GM10248 (cell line): ENCODE results near the gene ADAMTS12.
A peak's percentile ranks its signal among the peaks of the same experiment; 100 is the strongest.

Source experiments
- CTCF ChIA-PET: fragments of 300-600 bp; sonication (Branson Sonifier 250); formaldehyde crosslinking; extraction: SDS; loops from one replicate; lab custom pipeline; 2021; ENCODE audit warnings: antibody characterized with exemption; lab: Yijun Ruan, JAX
- POLR2A ChIA-PET: fragments of 350-650 bp; sonication (Branson Sonifier 250); formaldehyde crosslinking; extraction: SDS; loops from one replicate; lab custom pipeline; 2020; ENCODE audit warnings: antibody characterized with exemption; lab: Yijun Ruan, JAX
- DNase-seq: peaks from one replicate; pipeline ENCODE4 v3.0.0; 2012; ENCODE audit errors: extremely low spot score
- TF ChIP-seq, protein P1 (sequence below): IDR thresholded peaks from 2 replicates; pipeline ENCODE4 v1.5.1; 2012; ENCODE audit warnings: mild to moderate bottlenecking, low read depth; ENCODE audit errors: extremely low read depth, missing control alignments, control extremely low read depth

The ADAMTS12 gene

GRCh38 chr5:33891788-33892619 lies at the start of gene ADAMTS12:
ADAMTS12 (minus strand) TSS chr5:33891990; CDS start chr5:33891856, 134 bp downstream.
- DNase-seq = peak; percentile 38
- ChIA-PET CTCF (interaction anchor here (1.1 to 2.3 kb wide), 6 partner anchors 8 to 125 kb away, joined by 3 to 15 read pairs (median 4); no protein-coding TSS in a partner anchor), POLR2A (no interaction called here)
- TF ChIP-seq, protein P1, sequence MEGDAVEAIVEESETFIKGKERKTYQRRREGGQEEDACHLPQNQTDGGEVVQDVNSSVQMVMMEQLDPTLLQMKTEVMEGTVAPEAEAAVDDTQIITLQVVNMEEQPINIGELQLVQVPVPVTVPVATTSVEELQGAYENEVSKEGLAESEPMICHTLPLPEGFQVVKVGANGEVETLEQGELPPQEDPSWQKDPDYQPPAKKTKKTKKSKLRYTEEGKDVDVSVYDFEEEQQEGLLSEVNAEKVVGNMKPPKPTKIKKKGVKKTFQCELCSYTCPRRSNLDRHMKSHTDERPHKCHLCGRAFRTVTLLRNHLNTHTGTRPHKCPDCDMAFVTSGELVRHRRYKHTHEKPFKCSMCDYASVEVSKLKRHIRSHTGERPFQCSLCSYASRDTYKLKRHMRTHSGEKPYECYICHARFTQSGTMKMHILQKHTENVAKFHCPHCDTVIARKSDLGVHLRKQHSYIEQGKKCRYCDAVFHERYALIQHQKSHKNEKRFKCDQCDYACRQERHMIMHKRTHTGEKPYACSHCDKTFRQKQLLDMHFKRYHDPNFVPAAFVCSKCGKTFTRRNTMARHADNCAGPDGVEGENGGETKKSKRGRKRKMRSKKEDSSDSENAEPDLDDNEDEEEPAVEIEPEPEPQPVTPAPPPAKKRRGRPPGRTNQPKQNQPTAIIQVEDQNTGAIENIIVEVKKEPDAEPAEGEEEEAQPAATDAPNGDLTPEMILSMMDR = no peak

DNA sequence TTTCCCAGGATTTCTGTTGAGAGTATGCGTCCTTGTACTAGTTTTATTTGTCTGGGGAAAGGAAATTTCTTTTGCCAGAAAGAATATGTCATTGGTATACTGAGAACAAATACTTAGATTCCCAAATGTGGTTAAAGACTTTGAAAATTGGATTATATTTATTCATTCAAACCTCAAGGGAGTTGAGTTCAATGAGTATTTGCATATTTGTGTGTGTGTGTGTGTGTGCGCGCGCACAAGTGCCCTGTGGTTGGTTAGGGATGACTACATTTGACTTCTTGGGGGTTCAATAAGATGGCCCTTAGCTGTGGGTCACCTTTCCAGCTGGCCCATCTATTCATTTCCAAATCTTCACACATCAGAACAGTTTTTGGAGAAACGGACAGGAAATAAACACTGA lies 49.3 kb upstream of the ADAMTS12 start:
- ChIA-PET POLR2A (no interaction called here), CTCF (interaction anchor here (1.1 to 1.5 kb wide), 2 partner anchors 8 to 505 kb away, joined by 3 read pairs; no protein-coding TSS in a partner anchor)
- no peak for DNase-seq
- TF ChIP-seq, protein P1 = no peak

- ChIA-PET CTCF (interaction anchor here (0.7 to 1.5 kb wide), 5 partner anchors 9 to 30 kb away, joined by 3 to 6 read pairs (median 4); no protein-coding TSS in a partner anchor), POLR2A (no interaction called here)
- DNase-seq = no peak
- TF ChIP-seq, protein P1 = no peak
These were observed 47.9 kb upstream of the ADAMTS12 start for GRCh38 chr5:33939556-33940262.

DNA sequence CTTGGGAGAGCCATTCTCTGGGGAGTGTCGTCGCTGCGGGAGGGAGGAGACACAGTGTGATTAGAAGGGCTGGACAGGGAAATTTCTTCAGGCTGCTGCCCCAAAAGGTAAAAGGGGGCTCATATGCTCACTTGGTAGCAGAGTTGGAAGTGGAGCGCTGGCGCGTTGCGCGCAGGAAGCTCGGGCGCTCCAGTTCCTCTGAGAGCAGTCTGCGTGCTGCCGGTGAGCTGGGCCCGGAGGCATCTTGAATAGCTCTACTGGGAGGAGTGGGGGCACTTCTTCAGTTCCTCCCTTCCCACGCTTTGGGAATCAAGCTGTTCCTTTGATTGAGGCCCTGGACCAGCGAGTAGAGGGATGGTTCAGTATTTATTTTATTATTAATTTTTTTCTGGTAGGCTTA lies 47.1 kb upstream of the ADAMTS12 start:
- DNase-seq = no peak
- ChIA-PET POLR2A (no interaction called here), CTCF (interaction anchor here (0.9 to 1.2 kb wide), 2 partner anchors 31 to 503 kb away, joined by 3 to 4 read pairs; no protein-coding TSS in a partner anchor)
- TF ChIP-seq, protein P1 = no peak

DNA sequence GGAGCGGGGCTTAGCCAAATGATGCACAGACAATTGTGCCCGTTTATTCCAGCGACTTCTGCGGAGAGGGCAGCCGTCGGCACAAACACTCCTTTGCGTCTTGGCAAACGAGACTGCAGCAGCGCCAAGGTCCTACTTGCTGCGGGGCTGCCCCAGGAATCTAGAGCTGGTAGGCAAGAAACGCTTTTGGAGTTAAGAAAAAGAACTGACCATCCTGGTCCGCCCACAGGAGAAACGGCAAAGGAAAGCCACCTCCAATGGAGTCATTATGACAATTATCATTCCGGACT lies 46.7 kb upstream of the ADAMTS12 start:
- TF ChIP-seq, protein P1 = no peak
- DNase-seq = no peak
- ChIA-PET POLR2A (no interaction called here), CTCF (interaction anchor here (0.9 to 1.2 kb wide), 3 partner anchors 31 to 503 kb away, joined by 3 to 4 read pairs (median 3); no protein-coding TSS in a partner anchor)
